Activated CD8-positive, alpha-beta memory T cell treated with anti-CD3 and anti-CD28 coated beads for 36 hours (primary cell): ENCODE results near the gene OLIG1. TPM values are rescaled to one million over a fixed set of nuclear protein-coding genes. Genes with fewer than 3 reads are reported as not detected.

ENCODE experiments used
- CTCF ChIA-PET: fragments of 350-600 bp; sonication (Branson Sonifier 250); formaldehyde crosslinking; loops from one replicate; lab custom pipeline; 2021; ENCODE audit warnings: antibody characterized with exemption; lab: Charles Lee
- POLR2A ChIA-PET: fragments of 350-600 bp; sonication (Branson Sonifier 250); formaldehyde crosslinking; loops from one replicate; lab custom pipeline; 2021; ENCODE audit warnings: antibody characterized with exemption; lab: Charles Lee
- total RNA-seq, 2 experiments: library from RNA; stranded (reverse); gene quantifications; one replicate each; pipeline ENCODE4 v1.2.3, GENCODE V29; 2021

The OLIG1 gene
- total RNA-seq, 2 experiments from 2014 or later, result not detected

DNA sequence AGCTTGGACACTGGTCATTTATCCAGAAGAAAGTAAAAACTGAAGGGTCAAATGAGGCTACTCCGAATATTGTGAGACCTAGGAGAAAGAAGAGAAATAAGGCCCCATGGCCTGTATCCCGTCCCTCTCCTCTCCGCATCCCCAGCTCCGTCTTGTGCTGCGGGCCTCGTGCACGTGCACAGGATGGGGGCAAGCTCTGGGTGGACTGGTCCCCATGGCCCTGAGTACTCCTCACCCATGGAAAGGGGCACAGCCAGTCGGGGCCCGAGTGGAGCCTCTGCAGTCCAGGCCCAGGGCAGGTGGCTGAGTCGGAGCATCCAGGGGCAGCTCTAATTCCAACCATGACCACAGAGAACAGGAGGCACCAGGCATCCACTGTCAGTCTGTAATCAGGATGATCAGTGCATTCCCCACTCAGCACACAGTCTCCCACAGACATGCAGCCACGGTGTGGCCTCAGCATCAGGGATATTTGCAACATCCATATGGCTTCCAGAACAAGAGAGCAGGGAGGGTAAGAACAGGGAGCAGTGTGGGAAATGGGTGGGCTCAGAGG, 12.5 kb upstream of the OLIG1 start:
- ChIA-PET CTCF (no interaction called here), POLR2A (no interaction called here)

DNA sequence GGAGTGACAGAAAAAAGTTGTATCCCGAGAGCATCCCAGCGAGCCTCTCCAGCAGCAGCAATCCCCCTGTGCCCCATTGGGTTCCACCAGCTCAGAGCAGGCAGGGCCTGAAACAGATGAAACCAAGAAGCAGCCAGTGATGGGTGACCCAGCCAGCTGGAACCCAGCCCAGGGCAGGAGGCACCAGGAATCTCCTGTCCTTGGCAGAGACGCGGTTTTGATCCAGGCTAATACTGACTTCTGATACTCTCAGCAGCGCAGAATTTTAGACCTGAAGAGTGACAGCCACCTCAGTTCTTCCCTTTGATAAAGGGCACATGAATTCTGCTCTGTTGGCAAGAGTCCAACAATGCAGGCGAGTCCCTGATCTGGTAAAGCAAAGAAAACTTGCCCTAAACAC, 11.4 kb upstream of the OLIG1 start:
- ChIA-PET CTCF (no interaction called here), POLR2A (no interaction called here)

DNA sequence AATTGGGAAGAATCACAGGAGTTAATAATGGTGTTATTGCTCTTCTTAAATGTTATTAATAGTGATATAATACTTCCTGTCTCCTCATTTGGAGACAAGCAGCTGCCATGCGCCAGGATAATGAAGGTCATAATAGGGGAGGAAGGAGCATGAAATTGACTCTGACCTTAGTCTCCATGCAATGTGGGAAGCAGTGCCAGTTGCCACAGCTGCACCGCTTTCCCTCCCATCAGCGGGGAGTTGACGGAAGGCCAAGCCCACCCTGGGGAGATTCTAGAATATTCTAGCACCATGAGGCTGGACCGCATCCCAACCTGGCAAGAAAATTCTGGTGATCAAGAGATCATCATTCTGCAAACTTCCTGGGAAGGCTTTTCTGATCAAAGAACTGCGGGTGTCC, 11.0 kb upstream of the OLIG1 start:
- POLR2A ChIA-PET, result no interaction called here
- CTCF ChIA-PET, result no interaction called here

DNA sequence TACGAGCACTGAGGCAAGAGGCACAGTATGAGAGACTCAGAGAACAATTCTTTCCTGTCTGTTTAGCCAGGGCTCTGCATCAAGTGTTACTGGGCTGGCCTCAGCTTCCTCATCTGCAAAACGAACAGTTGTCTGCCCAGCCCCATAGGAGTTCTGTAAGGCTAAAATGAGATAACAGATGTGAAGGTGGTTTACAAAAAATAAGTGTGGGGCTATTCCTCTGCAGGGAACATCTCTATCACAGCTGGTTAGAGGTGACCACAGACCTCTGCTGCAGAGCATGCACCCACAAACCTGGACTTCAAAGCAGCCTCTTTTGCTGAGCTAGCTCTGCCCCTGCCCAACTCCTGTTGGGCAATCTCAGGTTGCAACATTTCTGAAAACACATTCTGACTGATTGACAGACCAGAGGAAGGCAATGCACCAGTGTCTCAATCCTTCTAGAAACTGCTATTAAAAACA, 10.5 kb upstream of the OLIG1 start:
- CTCF ChIA-PET, result no interaction called here
- POLR2A ChIA-PET, result no interaction called here

DNA sequence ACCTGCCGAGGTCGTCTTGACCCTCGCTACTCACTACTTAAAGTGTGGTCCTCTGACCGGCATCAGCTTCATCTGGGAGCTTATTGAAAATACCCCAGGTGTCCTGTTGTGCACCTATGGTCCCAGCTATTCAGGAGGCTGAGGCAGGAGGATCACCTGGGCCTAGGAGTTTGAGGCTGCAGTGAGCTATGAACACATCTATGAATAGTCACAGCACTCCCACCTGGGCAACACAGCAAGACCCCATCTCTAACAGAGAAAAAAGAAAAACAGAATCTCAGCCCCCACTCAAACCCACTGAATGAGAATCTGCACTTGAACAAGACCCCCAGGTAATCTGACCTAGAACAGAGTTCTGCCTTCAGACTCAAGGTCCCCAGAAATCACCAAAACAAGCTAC, 8.7 kb upstream of the OLIG1 start:
- POLR2A ChIA-PET, result no interaction called here
- CTCF ChIA-PET, result no interaction called here

DNA sequence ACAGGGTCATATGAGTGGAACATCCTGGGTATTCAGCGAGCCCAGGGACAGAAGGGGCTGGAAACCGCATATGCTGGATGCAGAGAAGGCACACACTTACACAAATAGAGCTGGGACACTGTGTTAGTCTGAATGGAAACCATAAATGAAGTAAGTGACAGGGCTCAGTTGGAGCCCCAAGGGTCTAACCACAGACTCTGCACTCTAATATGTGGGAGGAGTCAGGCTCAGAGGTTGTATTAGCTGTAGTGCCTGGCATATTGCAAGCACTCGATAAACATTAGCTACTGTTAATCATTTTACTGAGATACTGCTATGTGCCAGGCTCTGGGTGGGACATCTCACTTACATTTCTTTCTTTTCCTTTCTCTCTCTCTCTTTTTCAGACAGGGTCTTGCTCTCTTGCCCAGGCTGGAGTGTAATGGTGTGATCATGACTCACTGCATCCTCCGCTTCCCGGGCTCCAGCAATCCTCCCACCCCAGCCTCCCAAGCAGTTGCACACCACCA, 6.5 kb upstream of the OLIG1 start:
- CTCF ChIA-PET, result no interaction called here

DNA sequence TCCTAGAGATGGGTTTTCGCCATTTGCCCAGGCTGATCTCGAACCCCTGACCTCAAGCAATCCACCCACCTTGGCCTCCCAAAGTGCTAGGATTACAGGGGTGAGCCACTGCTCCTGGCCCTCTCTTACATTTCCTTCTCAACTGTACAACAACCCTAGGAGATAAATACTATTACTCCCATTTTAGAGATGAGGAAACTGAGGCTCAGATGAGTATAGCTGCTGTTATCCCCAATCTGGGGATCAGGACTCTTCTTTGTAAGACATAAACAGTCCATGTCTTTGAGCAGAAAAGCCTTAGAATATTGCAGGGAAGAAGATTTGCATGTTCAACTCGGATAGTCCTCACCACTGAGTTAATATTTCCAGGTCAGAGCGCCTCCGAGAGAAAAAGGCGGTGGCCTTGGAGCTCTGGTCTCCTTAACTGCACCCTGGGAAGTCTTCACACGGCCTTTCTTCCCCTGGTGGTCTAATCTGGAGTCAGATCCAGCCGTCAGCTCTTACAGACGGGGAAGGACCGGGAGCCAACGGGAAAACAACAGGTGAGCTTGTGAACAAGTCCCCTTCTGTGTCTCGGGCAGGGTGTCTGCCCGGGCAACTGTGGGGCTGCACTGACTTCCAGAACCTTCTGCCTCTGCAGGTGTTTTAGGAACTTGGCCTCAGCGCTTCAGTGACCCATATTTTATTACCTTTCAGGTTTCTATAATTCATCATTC, 5.9 kb upstream of the OLIG1 start:
- CTCF ChIA-PET, result no interaction called here
- POLR2A ChIA-PET, result no interaction called here

More for the DNA sequence above, 6.5 kb upstream of the OLIG1 start:
- POLR2A ChIA-PET, result no interaction called here

DNA sequence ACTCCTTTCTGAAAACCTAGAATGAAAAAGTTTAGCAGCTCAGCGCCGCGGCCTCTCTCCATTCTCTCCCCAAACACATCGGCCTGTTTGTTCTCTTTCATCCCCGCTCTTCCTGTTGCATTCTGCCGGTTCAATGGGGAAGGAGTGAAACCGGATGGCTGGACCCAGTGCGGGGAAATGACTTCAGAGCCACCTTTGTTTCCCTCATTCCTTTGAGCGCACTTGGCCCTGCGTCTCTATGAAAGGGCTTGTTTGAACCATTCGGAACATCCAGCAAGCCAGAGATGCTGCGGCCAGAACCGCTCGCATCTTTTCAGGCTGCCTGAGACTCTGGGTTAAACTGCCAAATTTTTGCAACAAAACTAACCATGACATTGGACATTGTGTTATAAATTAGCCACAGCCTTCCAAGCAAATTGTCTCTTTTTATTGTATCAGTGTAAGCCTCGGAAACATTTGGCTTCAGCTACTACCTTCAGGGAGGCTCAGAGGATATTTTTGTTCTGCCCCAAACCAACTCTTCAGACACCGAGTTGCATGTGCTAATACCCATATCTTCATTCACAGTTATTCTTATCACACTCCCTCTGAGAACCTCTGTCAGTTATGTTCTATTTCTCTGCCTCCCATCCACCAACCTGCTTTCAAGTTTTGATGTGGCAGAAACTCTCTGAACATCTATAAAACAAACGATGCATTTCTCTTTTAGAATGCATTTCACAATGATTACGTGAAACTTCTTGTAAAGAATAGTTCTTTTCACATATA, 5.1 kb upstream of the OLIG1 start:
- CTCF ChIA-PET, result no interaction called here
- POLR2A ChIA-PET, result no interaction called here

DNA sequence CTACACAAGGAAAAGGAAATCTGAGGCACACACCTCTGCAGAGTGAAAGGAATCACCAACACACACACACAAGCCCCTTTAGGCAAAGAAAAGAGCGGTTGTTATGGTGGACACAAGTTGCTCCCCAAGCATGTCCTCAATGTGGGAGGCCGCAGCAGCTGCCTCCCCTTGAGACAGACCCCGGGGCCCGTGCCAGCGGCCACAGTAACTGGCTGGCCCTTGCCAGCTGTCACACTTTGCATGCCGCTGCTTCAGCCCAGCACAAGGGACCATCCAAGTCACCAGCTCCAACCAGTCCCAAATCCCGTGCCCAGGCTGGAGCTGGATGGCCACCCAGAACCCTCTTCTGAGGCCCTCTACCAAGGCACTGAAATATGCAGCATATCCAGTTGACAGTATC, 2.9 kb upstream of the OLIG1 start:
- ChIA-PET POLR2A (no interaction called here), CTCF (no interaction called here)

DNA sequence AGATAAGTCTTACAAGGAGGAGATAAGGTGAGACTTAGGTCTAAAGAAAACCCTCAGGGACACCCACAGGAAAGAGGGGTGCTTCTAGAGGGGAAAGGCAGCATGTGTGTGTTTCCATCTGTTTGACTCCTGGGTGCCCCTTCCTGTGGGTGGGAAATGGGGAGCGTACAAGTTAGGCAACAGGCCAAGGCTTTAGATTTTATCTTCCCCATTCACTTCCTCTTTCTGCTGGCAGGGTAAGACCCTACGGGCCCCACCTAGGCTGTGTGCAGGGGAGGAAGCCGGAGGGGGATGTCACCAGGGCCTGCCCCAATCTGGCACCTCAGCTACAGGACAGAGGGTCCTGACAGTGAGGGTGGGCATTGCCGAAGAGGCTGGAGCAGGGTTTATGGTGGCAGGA, 2.5 kb upstream of the OLIG1 start:
- ChIA-PET POLR2A (no interaction called here), CTCF (no interaction called here)

DNA sequence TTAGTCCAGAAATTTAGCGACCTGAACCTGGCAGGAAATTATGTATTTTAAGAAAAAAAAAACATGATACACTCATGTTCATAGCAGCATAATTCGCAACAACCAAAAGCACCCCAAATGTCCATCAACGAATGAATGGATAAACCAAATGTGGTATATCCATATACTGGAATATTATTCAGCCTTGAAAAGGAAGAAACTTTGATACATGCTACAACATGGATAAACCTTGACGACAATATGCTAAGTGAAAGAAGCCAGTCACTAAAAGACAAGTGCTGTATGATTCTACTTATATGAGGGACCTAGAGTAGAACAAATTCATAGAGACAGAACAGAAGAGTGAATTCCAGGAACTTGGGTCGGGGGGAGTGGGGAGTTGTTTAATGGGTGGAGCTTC, 698 bp upstream of the OLIG1 start:
- POLR2A ChIA-PET, result no interaction called here
- CTCF ChIA-PET, result no interaction called here

DNA sequence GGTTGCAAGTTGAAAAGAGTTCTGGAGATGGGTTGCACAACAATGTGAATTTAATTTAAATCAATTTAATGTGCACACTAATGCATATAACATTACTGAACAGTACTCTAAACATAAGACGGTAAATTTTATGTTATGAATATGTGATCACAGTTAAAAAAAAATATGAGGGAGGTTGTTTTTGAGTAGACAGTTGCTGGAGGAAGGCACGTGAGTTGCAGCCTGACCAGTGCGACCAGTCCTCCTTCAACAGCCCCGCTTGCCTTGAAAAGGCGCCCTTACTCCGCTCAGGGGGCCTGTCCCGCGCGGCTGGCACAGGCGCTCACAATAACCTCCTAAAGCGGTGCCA, 322 bp upstream of the OLIG1 start:
- ChIA-PET CTCF (no interaction called here), POLR2A (no interaction called here)

DNA sequence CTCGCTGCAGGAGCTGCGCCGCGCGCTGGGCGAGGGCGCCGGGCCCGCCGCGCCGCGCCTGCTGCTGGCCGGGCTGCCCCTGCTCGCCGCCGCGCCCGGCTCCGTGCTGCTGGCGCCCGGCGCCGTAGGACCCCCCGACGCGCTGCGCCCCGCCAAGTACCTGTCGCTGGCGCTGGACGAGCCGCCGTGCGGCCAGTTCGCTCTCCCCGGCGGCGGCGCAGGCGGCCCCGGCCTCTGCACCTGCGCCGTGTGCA, 730 bp downstream of the OLIG1 start:
- POLR2A ChIA-PET, result no interaction called here
- CTCF ChIA-PET, result no interaction called here

DNA sequence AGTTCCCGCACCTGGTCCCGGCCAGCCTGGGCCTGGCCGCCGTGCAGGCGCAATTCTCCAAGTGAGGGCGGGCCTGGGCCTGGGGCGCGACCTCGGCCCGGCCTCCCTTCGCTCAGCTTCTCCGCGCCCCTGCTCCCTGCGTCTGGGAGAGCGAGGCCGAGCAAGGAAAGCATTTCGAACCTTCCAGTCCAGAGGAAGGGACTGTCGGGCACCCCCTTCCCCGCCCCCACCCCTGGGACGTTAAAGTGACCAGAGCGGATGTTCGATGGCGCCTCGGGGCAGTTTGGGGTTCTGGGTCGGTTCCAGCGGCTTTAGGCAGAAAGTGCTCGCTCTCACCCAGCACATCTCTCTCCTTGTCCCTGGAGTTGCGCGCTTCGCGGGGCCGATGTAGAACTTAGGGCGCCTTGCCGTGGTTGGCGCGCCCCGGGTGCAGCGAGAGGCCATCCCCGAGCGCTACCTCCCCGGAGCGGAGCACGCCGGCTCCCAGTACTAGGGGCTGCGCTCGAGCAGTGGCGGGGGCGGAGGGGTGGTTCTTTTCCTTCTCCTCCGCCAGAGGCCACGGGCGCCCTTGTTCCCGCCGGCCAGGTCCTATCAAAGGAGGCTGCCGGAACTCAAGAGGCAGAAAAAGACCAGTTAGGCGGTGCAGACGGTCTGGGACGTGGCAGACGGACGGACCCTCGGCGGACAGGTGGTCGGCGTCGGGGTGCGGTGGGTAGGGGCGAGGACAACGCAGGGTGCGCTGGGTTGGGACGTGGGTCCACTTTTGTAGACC, 1.2 kb downstream of the OLIG1 start:
- CTCF ChIA-PET, result no interaction called here
- POLR2A ChIA-PET, result no interaction called here

DNA sequence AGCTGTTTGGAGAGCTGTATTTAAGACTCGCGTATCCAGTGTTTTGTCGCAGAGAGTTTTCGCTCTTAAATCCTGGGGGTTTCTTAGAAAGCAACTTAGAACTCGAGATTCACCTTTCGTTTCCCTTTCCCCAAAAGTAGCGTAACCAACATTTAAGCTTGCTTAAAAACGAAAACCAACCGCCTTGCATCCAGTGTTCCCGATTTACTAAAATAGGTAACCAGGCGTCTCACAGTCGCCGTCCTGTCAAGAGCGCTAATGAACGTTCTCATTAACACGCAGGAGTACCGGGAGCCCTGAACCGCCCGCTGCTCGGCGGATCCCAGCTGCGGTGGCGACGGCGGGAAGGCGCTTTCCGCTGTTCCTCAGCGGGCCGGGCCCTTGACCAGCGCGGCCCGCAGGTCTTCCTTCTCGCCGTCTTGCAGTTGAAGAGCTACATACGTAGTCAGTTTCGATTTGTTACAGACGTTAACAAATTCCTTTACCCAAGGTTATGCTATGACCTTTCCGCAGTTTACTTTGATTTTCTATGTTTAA, 1.9 kb downstream of the OLIG1 start:
- ChIA-PET CTCF (no interaction called here), POLR2A (no interaction called here)

DNA sequence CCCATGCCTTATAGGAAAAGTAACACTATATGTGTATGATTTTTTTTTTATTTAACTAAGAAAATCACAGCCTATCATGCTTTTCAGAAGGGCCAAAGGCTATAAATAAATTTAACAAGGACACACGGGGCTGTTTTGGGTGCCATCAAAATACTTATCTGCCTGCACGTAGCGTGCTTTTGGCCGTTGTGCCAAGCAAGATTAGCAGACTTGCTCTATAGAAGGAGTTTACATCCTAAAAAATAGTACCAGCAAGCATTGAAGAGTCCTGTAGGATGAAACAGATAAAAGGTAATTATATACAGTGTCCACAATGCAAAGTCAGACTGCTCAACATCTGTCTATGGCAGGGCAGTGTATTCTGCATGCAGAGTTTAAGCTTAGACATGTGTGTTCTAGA, 3.7 kb downstream of the OLIG1 start:
- CTCF ChIA-PET, result no interaction called here
- POLR2A ChIA-PET, result interaction anchor here (0.6 kb wide), 1 partner anchor 84 kb away, joined by 4 read pairs; no protein-coding TSS in a partner anchor

DNA sequence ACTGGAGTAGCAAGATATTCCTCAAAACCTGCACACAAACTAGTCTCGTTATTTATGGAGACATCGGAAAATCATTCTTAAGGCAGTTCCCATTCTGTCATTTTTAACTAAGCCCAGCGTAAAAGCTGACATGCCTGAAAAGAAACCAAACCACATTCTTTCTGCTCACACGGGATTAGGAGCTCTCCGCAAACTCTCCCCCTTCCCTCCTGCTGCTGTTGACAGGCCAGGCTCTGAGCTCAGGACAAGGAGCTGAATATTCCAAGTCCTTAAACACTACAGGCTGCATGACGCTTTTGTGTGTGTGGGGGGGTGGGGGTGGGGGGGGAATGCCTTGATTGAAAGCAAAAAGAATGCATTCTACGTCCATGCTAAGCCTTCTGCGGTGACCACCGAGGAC, 5.2 kb downstream of the OLIG1 start:
- ChIA-PET POLR2A (no interaction called here), CTCF (no interaction called here)

DNA sequence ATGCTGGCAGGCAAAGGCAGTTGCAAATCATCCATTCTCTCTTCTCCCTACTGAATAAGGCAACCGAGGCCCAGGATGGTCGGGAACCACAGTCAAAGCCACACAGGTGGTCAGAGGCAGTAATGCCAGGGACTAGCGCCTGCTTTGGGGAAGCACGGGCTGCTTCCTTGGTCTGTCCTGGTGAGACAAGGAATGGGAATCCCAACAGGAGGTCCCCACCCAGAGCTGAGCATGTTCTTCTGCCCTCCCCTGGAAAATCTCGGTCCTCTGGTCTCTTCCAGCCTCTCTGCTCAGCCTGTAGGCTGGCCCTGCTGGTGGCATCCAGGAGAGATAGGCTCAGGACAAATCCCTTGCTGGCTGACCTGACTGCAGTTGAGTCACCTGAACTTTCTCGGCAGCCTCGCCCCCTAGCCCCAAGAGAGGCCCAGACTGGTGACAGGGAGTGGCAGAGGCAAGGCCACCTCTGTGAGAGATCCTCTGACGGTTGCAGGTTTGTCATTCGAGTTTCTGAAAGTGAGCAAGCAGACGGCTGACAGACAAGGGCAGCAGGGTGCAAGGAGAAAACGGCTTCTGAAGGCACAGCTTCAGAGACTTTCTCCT, 5.8 kb downstream of the OLIG1 start:
- CTCF ChIA-PET, result no interaction called here
- POLR2A ChIA-PET, result no interaction called here

DNA sequence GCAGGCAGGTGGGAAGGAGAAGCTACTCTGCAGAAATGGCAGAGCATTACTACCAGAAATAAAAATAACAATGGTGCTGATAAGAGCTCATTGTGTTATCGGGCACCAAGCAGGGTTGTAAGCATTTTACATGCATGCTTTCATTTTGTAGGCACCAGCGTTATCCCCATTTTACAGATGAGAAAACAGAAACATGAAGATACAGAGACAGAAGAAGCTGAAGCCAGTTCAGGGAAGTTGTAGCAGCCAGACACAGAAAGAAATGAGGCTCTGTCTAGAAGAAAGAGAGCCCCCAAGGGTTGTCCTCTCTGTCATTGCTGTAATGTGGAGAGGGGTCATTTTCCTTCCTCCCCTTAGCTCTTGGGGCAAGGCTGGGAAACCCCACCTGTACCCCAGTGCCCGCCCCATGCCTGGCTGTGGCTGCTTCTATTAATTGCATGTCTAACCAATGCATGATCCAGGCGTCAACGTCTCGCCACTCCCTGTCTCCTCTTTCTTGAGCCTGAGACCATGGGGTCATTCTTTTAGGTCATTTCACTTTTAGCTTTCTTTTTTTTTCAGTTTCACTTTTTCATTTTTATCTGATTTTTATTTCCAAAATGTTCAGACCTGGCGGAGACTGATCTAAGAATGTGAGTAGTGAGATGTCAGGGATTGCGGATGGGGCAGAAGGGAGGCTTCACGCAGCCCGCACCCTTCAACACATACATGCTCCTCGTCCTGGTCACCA, 6.8 kb downstream of the OLIG1 start:
- ChIA-PET CTCF (no interaction called here), POLR2A (no interaction called here)
